Measurements from ENCODE around the gene DAB2.
A peak's percentile ranks its signal among the peaks of the same experiment; 100 is the strongest.

Gene DAB2

GRCh38 chr5:39441838-39442237 is 17.1 kb upstream of the DAB2 start:
- in situ Hi-C loops (cut with HindIII; ENCODE audit: low pct_unique_long_range_greater_than_20kb, low sequenced_read_pairs): no loop called here
- no peak for DNase-seq (ENCODE audit: low read depth in 1 of 2, low spot score in 1 of 2)
- TF ChIP-seq JUND (IDR thresholded peaks at IDR 0.05; ENCODE audit: low read depth): no peak

GRCh38 chr5:39440958-39441624 is 16.3 kb upstream of the DAB2 start:
- TF ChIP-seq JUND (IDR thresholded peaks at IDR 0.05; ENCODE audit: low read depth): no peak
- in situ Hi-C loops (cut with HindIII; ENCODE audit: low pct_unique_long_range_greater_than_20kb, low sequenced_read_pairs): no loop called here
- DNase-seq (ENCODE audit: low read depth in 1 of 2, low spot score in 1 of 2): no peak

- TF ChIP-seq JUND (IDR thresholded peaks at IDR 0.05; ENCODE audit: low read depth): no peak
- in situ Hi-C loops (cut with HindIII; ENCODE audit: low pct_unique_long_range_greater_than_20kb, low sequenced_read_pairs): no loop called here
- no peak for DNase-seq (ENCODE audit: low read depth in 1 of 2, low spot score in 1 of 2)
These were observed 15.6 kb upstream of the DAB2 start for GRCh38 chr5:39440192-39440957.

- DNase-seq (ENCODE audit: low read depth in 1 of 2, low spot score in 1 of 2): no peak
- in situ Hi-C loops (cut with HindIII; ENCODE audit: low pct_unique_long_range_greater_than_20kb, low sequenced_read_pairs): no loop called here
These were observed 14.9 kb upstream of the DAB2 start for GRCh38 chr5:39439582-39440162.

GRCh38 chr5:39437467-39437866 is 12.7 kb upstream of the DAB2 start:
- no peak for DNase-seq (ENCODE audit: low read depth in 1 of 2, low spot score in 1 of 2)
- in situ Hi-C loops (cut with HindIII; ENCODE audit: low pct_unique_long_range_greater_than_20kb, low sequenced_read_pairs): no loop called here
- TF ChIP-seq JUND (IDR thresholded peaks at IDR 0.05; ENCODE audit: low read depth): no peak

More at GRCh38 chr5:39439582-39440162, 14.9 kb upstream of the DAB2 start:
- TF ChIP-seq JUND (IDR thresholded peaks at IDR 0.05; ENCODE audit: low read depth): no peak

GRCh38 chr5:39433848-39434247 is 9.1 kb upstream of the DAB2 start:
- no peak for DNase-seq (ENCODE audit: low read depth in 1 of 2, low spot score in 1 of 2)
- no peak for TF ChIP-seq JUND (IDR thresholded peaks at IDR 0.05; ENCODE audit: low read depth)
- in situ Hi-C loops (cut with HindIII; ENCODE audit: low pct_unique_long_range_greater_than_20kb, low sequenced_read_pairs): no loop called here

GRCh38 chr5:39432696-39433530 is 8.1 kb upstream of the DAB2 start:
- no peak for DNase-seq (ENCODE audit: low read depth in 1 of 2, low spot score in 1 of 2)
- TF ChIP-seq JUND (IDR thresholded peaks at IDR 0.05; ENCODE audit: low read depth): no peak
- in situ Hi-C loops (cut with HindIII; ENCODE audit: low pct_unique_long_range_greater_than_20kb, low sequenced_read_pairs): no loop called here

- no peak for TF ChIP-seq JUND (IDR thresholded peaks at IDR 0.05; ENCODE audit: low read depth)
- in situ Hi-C loops (cut with HindIII; ENCODE audit: low pct_unique_long_range_greater_than_20kb, low sequenced_read_pairs): no loop called here
- DNase-seq (ENCODE audit: low read depth in 1 of 2, low spot score in 1 of 2): peak in 1 of 2 experiments; percentile 16
These were observed 5.7 kb upstream of the DAB2 start for GRCh38 chr5:39430461-39430860.

- no peak for TF ChIP-seq JUND (IDR thresholded peaks at IDR 0.05; ENCODE audit: low read depth)
- in situ Hi-C loops (cut with HindIII; ENCODE audit: low pct_unique_long_range_greater_than_20kb, low sequenced_read_pairs): no loop called here
- DNase-seq (ENCODE audit: low read depth in 1 of 2, low spot score in 1 of 2): no peak
These were observed 3.9 kb upstream of the DAB2 start for GRCh38 chr5:39428640-39429039.

GRCh38 chr5:39427633-39428032 is 2.9 kb upstream of the DAB2 start:
- TF ChIP-seq JUND (IDR thresholded peaks at IDR 0.05; ENCODE audit: low read depth): no peak
- DNase-seq (ENCODE audit: low read depth in 1 of 2, low spot score in 1 of 2): no peak
- in situ Hi-C loops (cut with HindIII; ENCODE audit: low pct_unique_long_range_greater_than_20kb, low sequenced_read_pairs): no loop called here

GRCh38 chr5:39427229-39427628 is 2.4 kb upstream of the DAB2 start:
- no peak for TF ChIP-seq JUND (IDR thresholded peaks at IDR 0.05; ENCODE audit: low read depth)
- DNase-seq (ENCODE audit: low read depth in 1 of 2, low spot score in 1 of 2): no peak
- in situ Hi-C loops (cut with HindIII; ENCODE audit: low pct_unique_long_range_greater_than_20kb, low sequenced_read_pairs): no loop called here

GRCh38 chr5:39426746-39427105 is 1.9 kb upstream of the DAB2 start:
- no peak for TF ChIP-seq JUND (IDR thresholded peaks at IDR 0.05; ENCODE audit: low read depth)
- no peak for DNase-seq (ENCODE audit: low read depth in 1 of 2, low spot score in 1 of 2)
- in situ Hi-C loops (cut with HindIII; ENCODE audit: low pct_unique_long_range_greater_than_20kb, low sequenced_read_pairs): no loop called here

Data from T47D (cell line).